ENCODE results near the gene ATMIN. TPM values are rescaled to one million over a fixed set of nuclear protein-coding genes. Genes with fewer than 3 reads are reported as not detected.

The ATMIN gene
- total and polyA plus RNA-seq, 2 of the 13 experiments (the other 11 are each of a cell fraction or from before 2014, with no cell fraction given): 34.6 to 60.4 TPM

- Histone ChIP-seq H3K4me2 (ENCODE audit: low read depth, low read length) (no peak overlapping the region), H3K4me1 (ENCODE audit: insufficient read depth, low read length) (no peaks in the 10 kb centered on the region), H4K20me1 (ENCODE audit: insufficient read depth, low read length) (no peaks in the 10 kb centered on the region), H3K9ac (ENCODE audit: insufficient read depth, low read depth, low read length) (no peak overlapping the region), H2AFZ (ENCODE audit: low read length) (no peak overlapping the region), H3K9me3 (ENCODE audit: low read length) (no peaks in the 10 kb centered on the region; the same call in 1 of the 2 replicates), H3K27me3 (ENCODE audit: control insufficient read depth in 1 of 2, insufficient read depth in 2 of 2, low read length in 2 of 2) (no peaks in the 10 kb centered on the region), H3K4me3 (replicated peaks in 1 of 3; ENCODE audit: insufficient read depth in 1 of 3, low read depth in 2 of 3, low read length in 3 of 3) (no peak overlapping the region), H3K27ac (ENCODE audit: extremely low read length, insufficient read depth, low read length) (no peak overlapping the region), H3K36me3 (replicated peaks in 1 of 2; ENCODE audit: control insufficient read depth in 1 of 2, insufficient read depth in 2 of 2, low read length in 2 of 2) (peaks cover 5 to 34% of the 10 kb centered on the region in 2 experiments; a peak in 4 of 5 replicates), H3K79me2 (ENCODE audit: insufficient read depth, low read length) (no peaks in the 10 kb centered on the region)
- FAIRE-seq (no peak), DNase-seq (ENCODE audit: low spot score) (no peak), ATAC-seq (no peak)
- no TSS peak for BruUV-seq (replicated peaks)
- POLR2A ChIA-PET: no interaction called here
- WGBS (ENCODE audit: low lambda C conversion rate): 91% methylated on average over 11 of the region's 11 CpGs
- TF ChIP-seq ZNF768 (CRISPR knock-in tag; IDR thresholded peaks at IDR 0.05): no peak
- TF ChIP-seq KIAA2018 (CRISPR knock-in tag; IDR thresholded peaks at IDR 0.05; ENCODE audit: borderline replicate concordance): no peak
- no peak for TF ChIP-seq MLX (CRISPR knock-in tag; IDR thresholded peaks at IDR 0.05)
- no peak for TF ChIP-seq ZBTB14 (CRISPR knock-in tag; IDR thresholded peaks at IDR 0.05)
- TF ChIP-seq MBD4 (IDR thresholded peaks at IDR 0.05; ENCODE audit: borderline replicate concordance, low read length): no peak
- CTCF ChIA-PET (ENCODE audit: low intra/inter-chr PET ratio, low total read pairs): no interaction called here
- intact Hi-C loops (cut with micrococcal nuclease; ENCODE audit: unreplicated experiment) (loop anchor here (10.0 kb wide), 1 partner anchor 115 kb away; no protein-coding TSS in a partner anchor), in situ Hi-C loops (cut with HindIII; ENCODE audit: extremely low pct_ligation_motif_present, low pct_unique_long_range_greater_than_20kb) (loop anchor here (25.0 kb wide), 1 partner anchor 707 kb away; no protein-coding TSS in a partner anchor)
Measured at GRCh38 chr16:81029930-81030604, 5.6 kb upstream of the ATMIN start.
